ENCODE results near the gene CELF4.

Gene CELF4

DNA sequence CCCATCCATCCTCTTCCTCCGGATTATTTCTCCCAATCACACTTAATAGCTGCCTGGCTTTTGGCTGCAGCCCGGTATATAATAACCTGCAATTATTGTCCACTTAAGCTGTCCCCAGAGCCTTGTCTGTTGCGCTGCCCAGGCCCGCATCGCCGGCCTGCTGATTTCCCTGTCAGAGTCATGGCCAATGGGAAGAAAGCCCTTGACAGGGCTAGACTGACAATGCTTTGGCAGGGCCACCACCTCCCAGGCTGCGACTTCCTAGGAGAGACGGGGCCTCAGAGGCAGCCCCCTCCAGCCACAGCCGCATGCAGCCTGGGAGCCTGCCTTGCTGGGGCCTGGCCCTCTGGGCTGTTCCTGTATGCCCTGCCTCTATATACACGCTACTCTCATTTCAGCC, 10.0 kb upstream of the CELF4 start:
- Histone ChIP-seq H3K79me2 (ENCODE audit: control insufficient read depth, low read length) (no peaks in the 10 kb centered on the region), H3K9me2 (replicated peaks; ENCODE audit: control insufficient read depth, low read length) (no peaks in the 10 kb centered on the region), H3K27ac (ENCODE audit: low read depth, low read length) (no peak overlapping the region), H3F3A (ENCODE audit: control insufficient read depth, insufficient read depth) (no peaks in the 10 kb centered on the region), H3K4me1 (ENCODE audit: control insufficient read depth, low read length) (no peaks in the 10 kb centered on the region), H3K27me3 (ENCODE audit: control insufficient read depth, low read length) (no peaks in the 10 kb centered on the region), H3K4me3 (ENCODE audit: low read length) (no peak overlapping the region), H3K36me3 (ENCODE audit: control insufficient read depth, low read length) (no peaks in the 10 kb centered on the region), H4K20me1 (ENCODE audit: control insufficient read depth, insufficient read depth, low read depth, low read length) (no peaks in the 10 kb centered on the region), H3K9me3 (ENCODE audit: control insufficient read depth, insufficient read depth, low read length) (no peaks in the 10 kb centered on the region), H3K4me2 (ENCODE audit: low read length) (no peak overlapping the region)
- TF ChIP-seq, protein P1, sequence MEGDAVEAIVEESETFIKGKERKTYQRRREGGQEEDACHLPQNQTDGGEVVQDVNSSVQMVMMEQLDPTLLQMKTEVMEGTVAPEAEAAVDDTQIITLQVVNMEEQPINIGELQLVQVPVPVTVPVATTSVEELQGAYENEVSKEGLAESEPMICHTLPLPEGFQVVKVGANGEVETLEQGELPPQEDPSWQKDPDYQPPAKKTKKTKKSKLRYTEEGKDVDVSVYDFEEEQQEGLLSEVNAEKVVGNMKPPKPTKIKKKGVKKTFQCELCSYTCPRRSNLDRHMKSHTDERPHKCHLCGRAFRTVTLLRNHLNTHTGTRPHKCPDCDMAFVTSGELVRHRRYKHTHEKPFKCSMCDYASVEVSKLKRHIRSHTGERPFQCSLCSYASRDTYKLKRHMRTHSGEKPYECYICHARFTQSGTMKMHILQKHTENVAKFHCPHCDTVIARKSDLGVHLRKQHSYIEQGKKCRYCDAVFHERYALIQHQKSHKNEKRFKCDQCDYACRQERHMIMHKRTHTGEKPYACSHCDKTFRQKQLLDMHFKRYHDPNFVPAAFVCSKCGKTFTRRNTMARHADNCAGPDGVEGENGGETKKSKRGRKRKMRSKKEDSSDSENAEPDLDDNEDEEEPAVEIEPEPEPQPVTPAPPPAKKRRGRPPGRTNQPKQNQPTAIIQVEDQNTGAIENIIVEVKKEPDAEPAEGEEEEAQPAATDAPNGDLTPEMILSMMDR (IDR thresholded peaks at IDR 0.05; ENCODE audit: low read depth, low read length, poor library complexity, severe bottlenecking), result no peak
- TF ChIP-seq EZH2phosphoT487 (IDR thresholded peaks at IDR 0.05; ENCODE audit: borderline replicate concordance, low read length), result no peak

DNA sequence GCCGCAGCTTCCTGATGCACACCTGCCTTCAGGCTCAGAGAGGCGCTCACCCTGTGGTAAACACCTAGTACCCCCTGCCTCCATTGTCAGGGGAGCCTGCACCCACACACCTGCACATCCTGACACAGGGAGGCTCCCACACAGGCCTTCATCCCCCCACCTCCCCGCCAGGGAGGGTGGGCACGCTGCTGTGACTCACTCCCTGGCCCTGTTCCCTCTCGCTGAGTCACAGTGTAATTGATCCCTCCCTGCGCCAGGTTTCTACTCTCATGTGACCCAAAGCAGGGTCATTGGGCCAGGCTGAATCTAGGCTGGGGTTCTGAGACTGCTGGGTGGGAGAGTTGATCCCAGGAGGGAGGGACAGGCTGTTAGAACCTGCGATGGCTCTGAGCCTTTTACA, 8.5 kb upstream of the CELF4 start:
- no peak for TF ChIP-seq EZH2phosphoT487 (IDR thresholded peaks at IDR 0.05; ENCODE audit: borderline replicate concordance, low read length)
- TF ChIP-seq, protein P1 (IDR thresholded peaks at IDR 0.05; ENCODE audit: low read depth, low read length, poor library complexity, severe bottlenecking), result no peak
- H3K9me3 ChIP-seq (ENCODE audit: control insufficient read depth, insufficient read depth, low read length), result no peaks in the 10 kb centered on the region
- H3K9me2 ChIP-seq (replicated peaks; ENCODE audit: control insufficient read depth, low read length), result no peaks in the 10 kb centered on the region
- H3K27ac ChIP-seq (ENCODE audit: low read depth, low read length), result no peak overlapping the region
- no peak overlapping the region for H3K4me2 ChIP-seq (ENCODE audit: low read length)
- H3K4me1 ChIP-seq (ENCODE audit: control insufficient read depth, low read length), result no peaks in the 10 kb centered on the region
- no peaks in the 10 kb centered on the region for H3F3A ChIP-seq (ENCODE audit: control insufficient read depth, insufficient read depth)
- H3K36me3 ChIP-seq (ENCODE audit: control insufficient read depth, low read length), result no peaks in the 10 kb centered on the region
- no peaks in the 10 kb centered on the region for H4K20me1 ChIP-seq (ENCODE audit: control insufficient read depth, insufficient read depth, low read depth, low read length)
- H3K27me3 ChIP-seq (ENCODE audit: control insufficient read depth, low read length), result no peaks in the 10 kb centered on the region
- no peaks in the 10 kb centered on the region for H3K79me2 ChIP-seq (ENCODE audit: control insufficient read depth, low read length)
- H3K4me3 ChIP-seq (ENCODE audit: low read length), result no peak overlapping the region

DNA sequence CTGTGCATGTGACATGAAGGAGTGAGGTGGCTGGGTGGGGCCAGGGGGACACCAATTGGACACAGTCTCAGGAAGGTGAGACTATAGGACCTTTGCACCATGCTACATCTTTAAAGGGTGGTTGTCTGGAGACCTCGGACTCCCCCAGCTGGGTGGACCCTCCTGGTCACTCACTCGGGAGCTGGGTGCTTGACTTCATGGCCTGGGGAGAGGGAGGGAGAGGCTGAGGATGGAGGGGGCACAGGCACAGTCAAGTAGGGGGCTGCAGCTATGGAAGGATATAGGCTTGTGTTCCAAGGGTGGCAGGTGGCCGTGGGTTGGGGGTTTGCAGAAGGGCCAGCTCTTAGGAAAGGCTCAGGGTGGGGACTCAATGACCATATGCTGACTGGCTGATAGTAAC, 7.1 kb upstream of the CELF4 start:
- TF ChIP-seq EZH2phosphoT487 (IDR thresholded peaks at IDR 0.05; ENCODE audit: borderline replicate concordance, low read length), result no peak
- TF ChIP-seq, protein P1 (IDR thresholded peaks at IDR 0.05; ENCODE audit: low read depth, low read length, poor library complexity, severe bottlenecking), result no peak
- H3K9me2 ChIP-seq (replicated peaks; ENCODE audit: control insufficient read depth, low read length), result no peaks in the 10 kb centered on the region
- no peaks in the 10 kb centered on the region for H3F3A ChIP-seq (ENCODE audit: control insufficient read depth, insufficient read depth)
- H3K4me2 ChIP-seq (ENCODE audit: low read length), result no peak overlapping the region
- H3K79me2 ChIP-seq (ENCODE audit: control insufficient read depth, low read length), result no peaks in the 10 kb centered on the region
- no peak overlapping the region for H3K4me3 ChIP-seq (ENCODE audit: low read length)
- H3K27me3 ChIP-seq (ENCODE audit: control insufficient read depth, low read length), result no peaks in the 10 kb centered on the region
- H3K27ac ChIP-seq (ENCODE audit: low read depth, low read length), result no peak overlapping the region
- H3K4me1 ChIP-seq (ENCODE audit: control insufficient read depth, low read length), result no peaks in the 10 kb centered on the region
- H3K9me3 ChIP-seq (ENCODE audit: control insufficient read depth, insufficient read depth, low read length), result no peaks in the 10 kb centered on the region
- H4K20me1 ChIP-seq (ENCODE audit: control insufficient read depth, insufficient read depth, low read depth, low read length), result no peaks in the 10 kb centered on the region
- H3K36me3 ChIP-seq (ENCODE audit: control insufficient read depth, low read length), result no peaks in the 10 kb centered on the region

DNA sequence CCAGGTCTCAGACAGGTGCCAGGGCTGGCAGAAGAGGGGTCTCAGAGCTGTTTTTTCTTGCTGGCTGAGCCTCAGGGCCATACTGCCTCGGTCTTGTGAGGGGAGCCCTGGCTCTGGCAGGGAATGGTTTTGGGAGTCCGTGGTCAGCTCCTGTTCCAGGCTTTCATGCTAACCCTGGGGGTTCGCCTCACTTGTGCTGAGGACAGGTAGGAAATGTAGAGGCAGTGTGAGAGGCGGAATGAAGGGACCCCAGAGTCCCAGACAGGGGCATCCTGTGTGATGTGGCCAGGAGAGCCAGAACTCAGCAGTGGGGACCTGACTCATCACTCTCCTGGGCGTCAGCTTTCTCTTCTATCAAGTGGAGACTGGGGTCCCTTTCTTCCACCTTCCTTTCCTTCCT, 5.7 kb upstream of the CELF4 start:
- H3K9me2 ChIP-seq (replicated peaks; ENCODE audit: control insufficient read depth, low read length), result no peaks in the 10 kb centered on the region
- H3K79me2 ChIP-seq (ENCODE audit: control insufficient read depth, low read length), result no peaks in the 10 kb centered on the region
- no peak overlapping the region for H3K4me2 ChIP-seq (ENCODE audit: low read length)
- no peaks in the 10 kb centered on the region for H3F3A ChIP-seq (ENCODE audit: control insufficient read depth, insufficient read depth)
- H3K27me3 ChIP-seq (ENCODE audit: control insufficient read depth, low read length), result no peaks in the 10 kb centered on the region
- H3K4me1 ChIP-seq (ENCODE audit: control insufficient read depth, low read length), result no peaks in the 10 kb centered on the region
- TF ChIP-seq, protein P1 (IDR thresholded peaks at IDR 0.05; ENCODE audit: low read depth, low read length, poor library complexity, severe bottlenecking), result no peak
- no peak for TF ChIP-seq EZH2phosphoT487 (IDR thresholded peaks at IDR 0.05; ENCODE audit: borderline replicate concordance, low read length)
- no peaks in the 10 kb centered on the region for H3K36me3 ChIP-seq (ENCODE audit: control insufficient read depth, low read length)
- no peaks in the 10 kb centered on the region for H4K20me1 ChIP-seq (ENCODE audit: control insufficient read depth, insufficient read depth, low read depth, low read length)
- H3K27ac ChIP-seq (ENCODE audit: low read depth, low read length), result no peak overlapping the region
- H3K9me3 ChIP-seq (ENCODE audit: control insufficient read depth, insufficient read depth, low read length), result no peaks in the 10 kb centered on the region
- no peak overlapping the region for H3K4me3 ChIP-seq (ENCODE audit: low read length)
